ENCODE results near the gene DNAJC4. TPM values are rescaled to one million over a fixed set of nuclear protein-coding genes. Genes with fewer than 3 reads are reported as not detected.

The DNAJC4 gene
- total RNA-seq, 2 experiments from 2014 or later, result 14.1 to 42.4 TPM

DNA sequence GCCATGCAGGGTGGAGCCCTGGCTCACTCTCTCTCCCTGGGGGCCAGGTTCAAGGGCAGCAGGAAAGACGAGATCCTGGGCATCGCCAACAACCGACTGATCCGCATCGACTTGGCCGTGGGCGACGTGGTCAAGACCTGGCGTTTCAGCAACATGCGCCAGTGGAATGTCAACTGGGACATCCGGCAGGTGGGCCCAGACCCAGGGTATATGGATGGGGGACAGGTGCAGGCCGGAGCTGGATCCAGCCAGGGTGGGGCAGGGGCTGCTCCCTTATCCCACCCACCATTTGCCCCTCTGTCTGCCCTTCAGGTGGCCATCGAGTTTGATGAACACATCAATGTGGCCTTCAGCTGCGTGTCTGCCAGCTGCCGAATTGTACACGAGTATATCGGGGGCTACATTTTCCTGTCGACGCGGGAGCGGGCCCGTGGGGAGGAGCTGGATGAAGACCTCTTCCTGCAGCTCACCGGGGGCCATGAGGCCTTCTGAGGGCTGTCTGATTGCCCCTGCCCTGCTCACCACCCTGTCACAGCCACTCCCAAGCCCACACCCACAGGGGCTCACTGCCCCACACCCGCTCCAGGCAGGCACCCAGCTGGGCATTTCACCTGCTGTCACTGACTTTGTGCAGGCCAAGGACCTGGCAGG lies 7.2 kb upstream of the DNAJC4 start:
- intact Hi-C loops (cut with micrococcal nuclease; ENCODE audit: unreplicated experiment), result no loop called here
- Histone ChIP-seq H4K20me1 (ENCODE audit: insufficient read depth, low read length) (no peaks in the 10 kb centered on the region; the same call in 1 of the 2 replicates), H3K4me2 (ENCODE audit: low read length) (no peak overlapping the region), H3K27ac (ENCODE audit: low read depth, low read length, poor library complexity, severe bottlenecking) (no peak overlapping the region), H3K9me3 (ENCODE audit: low read length) (no peaks in the 10 kb centered on the region), H3K79me2 (ENCODE audit: insufficient read depth, low read depth, low read length) (peaks cover 8% of the 10 kb centered on the region; the same call in 1 of the 2 replicates), H3K4me1 (ENCODE audit: insufficient read depth, low read length, poor library complexity, severe bottlenecking) (peaks cover 17% of the 10 kb centered on the region), H3K36me3 (ENCODE audit: insufficient read depth, low read length) (peaks cover 58% of the 10 kb centered on the region), H2AFZ (ENCODE audit: low read length) (no peak overlapping the region), H3K9me2 (ENCODE audit: insufficient read depth, low read length) (no peaks in the 10 kb centered on the region), H3K4me3 (ENCODE audit: low read depth, low read length, poor library complexity, severe bottlenecking) (no peak overlapping the region)
- ChIA-PET CTCF (ENCODE audit: unreplicated experiment) (no interaction called here), POLR2A (interaction anchor here (0.6 to 2.1 kb wide), 4 partner anchors 16 to 31 kb away, joined by 3 to 15 read pairs (median 4); partner anchors contain the start of gene FERMT3)
- no peak for TF ChIP-seq EZH2phosphoT487 (IDR thresholded peaks at IDR 0.05; ENCODE audit: borderline replicate concordance, low read depth, low read length)
- TF ChIP-seq, protein P1, sequence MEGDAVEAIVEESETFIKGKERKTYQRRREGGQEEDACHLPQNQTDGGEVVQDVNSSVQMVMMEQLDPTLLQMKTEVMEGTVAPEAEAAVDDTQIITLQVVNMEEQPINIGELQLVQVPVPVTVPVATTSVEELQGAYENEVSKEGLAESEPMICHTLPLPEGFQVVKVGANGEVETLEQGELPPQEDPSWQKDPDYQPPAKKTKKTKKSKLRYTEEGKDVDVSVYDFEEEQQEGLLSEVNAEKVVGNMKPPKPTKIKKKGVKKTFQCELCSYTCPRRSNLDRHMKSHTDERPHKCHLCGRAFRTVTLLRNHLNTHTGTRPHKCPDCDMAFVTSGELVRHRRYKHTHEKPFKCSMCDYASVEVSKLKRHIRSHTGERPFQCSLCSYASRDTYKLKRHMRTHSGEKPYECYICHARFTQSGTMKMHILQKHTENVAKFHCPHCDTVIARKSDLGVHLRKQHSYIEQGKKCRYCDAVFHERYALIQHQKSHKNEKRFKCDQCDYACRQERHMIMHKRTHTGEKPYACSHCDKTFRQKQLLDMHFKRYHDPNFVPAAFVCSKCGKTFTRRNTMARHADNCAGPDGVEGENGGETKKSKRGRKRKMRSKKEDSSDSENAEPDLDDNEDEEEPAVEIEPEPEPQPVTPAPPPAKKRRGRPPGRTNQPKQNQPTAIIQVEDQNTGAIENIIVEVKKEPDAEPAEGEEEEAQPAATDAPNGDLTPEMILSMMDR (conservative IDR thresholded peaks at IDR 0.05; ENCODE audit: low read length), result no peak
- BruUV-seq (replicated peaks), result TSS peak; percentile 80
- no peak for DNase-seq (ENCODE audit: low spot score)

DNA sequence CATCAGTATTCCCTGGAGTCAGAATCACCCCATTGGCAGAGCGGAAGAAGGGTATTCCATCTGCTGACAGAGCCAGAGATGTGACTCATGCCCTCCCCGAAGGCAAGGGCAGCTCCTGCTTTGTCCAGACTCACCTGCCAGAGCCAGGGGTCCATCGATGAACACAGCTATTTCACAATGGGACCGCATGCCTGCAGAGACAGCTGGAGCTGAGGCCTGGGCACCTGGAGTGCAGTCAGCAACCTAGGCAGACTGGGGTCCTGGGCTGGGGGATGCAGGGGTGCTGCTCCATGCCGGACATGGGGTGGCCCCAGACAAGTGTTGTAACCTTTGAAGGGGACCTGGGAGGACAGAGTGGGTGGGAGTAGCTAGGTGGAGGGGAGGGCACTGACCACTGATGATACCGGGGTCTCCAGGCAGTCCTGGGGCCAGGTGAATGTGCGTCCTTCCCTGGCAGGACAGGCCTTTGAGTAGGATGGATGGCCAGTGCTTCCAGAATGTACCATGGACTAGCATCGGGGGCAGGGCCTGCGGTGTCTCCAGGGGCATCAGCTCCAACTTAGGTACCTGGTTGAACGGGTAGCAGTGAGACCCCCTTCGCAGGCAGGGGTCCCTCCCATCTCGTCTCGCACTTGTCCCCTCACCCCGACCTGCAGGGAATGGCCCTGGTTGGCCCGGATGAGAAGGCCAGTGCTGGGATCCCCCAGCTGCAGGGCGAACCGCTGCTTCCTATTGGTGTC lies 6.0 kb upstream of the DNAJC4 start:
- intact Hi-C loops (cut with micrococcal nuclease; ENCODE audit: unreplicated experiment), result no loop called here
- Histone ChIP-seq H3K27ac (ENCODE audit: low read depth, low read length, poor library complexity, severe bottlenecking) (no peak overlapping the region), H3K9me2 (ENCODE audit: insufficient read depth, low read length) (no peaks in the 10 kb centered on the region), H3K4me1 (ENCODE audit: insufficient read depth, low read length, poor library complexity, severe bottlenecking) (peaks cover 22% of the 10 kb centered on the region), H3K79me2 (ENCODE audit: insufficient read depth, low read depth, low read length) (peaks cover 8% of the 10 kb centered on the region; the same call in 1 of the 2 replicates), H3K36me3 (ENCODE audit: insufficient read depth, low read length) (peaks cover 47% of the 10 kb centered on the region), H3K4me3 (ENCODE audit: low read depth, low read length, poor library complexity, severe bottlenecking) (no peak overlapping the region), H3K4me2 (ENCODE audit: low read length) (peak overlapping the region; percentile 99), H2AFZ (ENCODE audit: low read length) (no peak overlapping the region), H4K20me1 (ENCODE audit: insufficient read depth, low read length) (no peaks in the 10 kb centered on the region; the same call in 1 of the 2 replicates), H3K9me3 (ENCODE audit: low read length) (no peaks in the 10 kb centered on the region)
- DNase-seq (ENCODE audit: low spot score), result no peak
- TF ChIP-seq EZH2phosphoT487 (IDR thresholded peaks at IDR 0.05; ENCODE audit: borderline replicate concordance, low read depth, low read length), result no peak
- TF ChIP-seq, protein P1 (conservative IDR thresholded peaks at IDR 0.05; ENCODE audit: low read length), result no peak
- ChIA-PET POLR2A (interaction anchor here (0.6 to 2.1 kb wide), 4 partner anchors 17 to 59 kb away, joined by 3 to 15 read pairs (median 4); partner anchors contain the start of gene FERMT3), CTCF (ENCODE audit: unreplicated experiment) (interaction anchor here (0.7 kb wide), 1 partner anchor 80 kb away, joined by 3 read pairs; no protein-coding TSS in a partner anchor)
- BruUV-seq (replicated peaks), result TSS peak; percentile 65
